DMS53 (cell line): Measurements from ENCODE around the gene IFNL3.

Experiments
- DNase-seq: peaks from one replicate; lab custom pipeline; 2025; lab: John Stamatoyannopoulos, UW

The IFNL3 gene

GRCh38 chr19:39193803-39194202 lies 51.0 kb downstream of the IFNL3 start:
- DNase-seq: no peak
